K562 (cell line): ENCODE results near the gene TRIM25. TPM values are rescaled to one million over a fixed set of nuclear protein-coding genes. Genes with fewer than 3 reads are reported as not detected.

ENCODE experiments used
- ATAC-seq: fragments of 200-7000 bp; cut with Tn5 transposase; 3 replicates; pipeline ENCODE4 v1.9.1; 2020; ENCODE audit warnings: moderate library complexity
- BruUV-seq: library from RNA; stranded (reverse); fragments of 400-500 nt; replicated peaks from 2 replicates; lab custom pipeline; 2021; lab: Mats Ljungman, UMichigan
- CTCF ChIA-PET: fragments of 300-600 bp; formaldehyde crosslinking; extraction: SDS; loops from one replicate; lab custom pipeline; 2021; ENCODE audit warnings: low intra/inter-chr PET ratio; lab: Yijun Ruan, JAX
- POLR2A ChIA-PET: fragments of 300-600, 350-650 bp; sonication (Branson Sonifier 250); formaldehyde crosslinking; extraction: SDS; loops from one replicate; lab custom pipeline; 2021; ENCODE audit warnings: antibody characterized with exemption, inconsistent platforms; lab: Yijun Ruan, JAX
- DNase-seq, 4 experiments: peaks; one replicate each; pipeline versions ENCODE4 v3.0.0 to v3.0.0-alpha.2; 2011 to 2018; ENCODE audit warnings: low spot score in 3 of 4, mixed read lengths in 3 of 4; ENCODE audit errors: extremely low read depth in 1 of 4
- FAIRE-seq: peaks from 2 replicates; lab custom pipeline; 2011; peaks lifted over from hg19 to GRCh38; lab: Jason Lieb, UNC
- H2AFZ ChIP-seq: 2 replicates; pipeline ENCODE4 v1.6.0; 2011; ENCODE audit warnings: low read depth, low read length, control low read depth, inconsistent platforms
- H3K27ac ChIP-seq: fragments of 200-600 bp; 3 replicates; pipeline ENCODE4 v1.8.0; 2011; ENCODE audit warnings: low read depth, mild to moderate bottlenecking, control low read depth, inconsistent platforms, low read length, moderate library complexity, mixed read lengths; ENCODE audit errors: extremely low read depth
- H3K27me3 ChIP-seq, 2 experiments: fragments of 300-600 bp in 1 of 2; 2 replicates in 1 of 2; 3 replicates in 1 of 2; pipeline versions ENCODE4 v1.6.0 to v1.8.0; 2011; ENCODE audit warnings: inconsistent platforms in 2 of 2, low read length in 2 of 2, mild to moderate bottlenecking in 1 of 2, mixed read lengths in 1 of 2, moderate library complexity in 1 of 2; ENCODE audit not compliant: control insufficient read depth in 2 of 2, insufficient read depth in 2 of 2
- H3K36me3 ChIP-seq: fragments of 300-600 bp; 3 replicates; pipeline ENCODE4 v1.8.0; 2011; ENCODE audit warnings: mild to moderate bottlenecking, low read length, inconsistent platforms; ENCODE audit not compliant: control insufficient read depth, insufficient read depth
- H3K4me1 ChIP-seq, 2 experiments: fragments of 200-600 bp in 1 of 2; replicated peaks in 1 of 2; 2 replicates in 1 of 2; 3 replicates in 1 of 2; pipeline versions ENCODE4 v1.5.1 to v1.8.0; 2011; ENCODE audit warnings: inconsistent platforms in 2 of 2, low read length in 2 of 2, mild to moderate bottlenecking in 1 of 2, mixed read lengths in 1 of 2, moderate library complexity in 1 of 2; ENCODE audit not compliant: control insufficient read depth in 2 of 2, insufficient read depth in 2 of 2
- H3K4me2 ChIP-seq: 2 replicates; pipeline ENCODE4 v1.6.1; 2011; ENCODE audit warnings: low read length, control low read depth, inconsistent platforms, mixed read lengths; ENCODE audit not compliant: insufficient read depth
- H3K4me3 ChIP-seq: fragments of 200-600 bp; sonication (generic), shearing (Covaris generic); 2 replicates; pipeline ENCODE4 v1.5.1; 2016; ENCODE audit warnings: control low read depth, inconsistent platforms
- H3K79me2 ChIP-seq: fragments of 200-600 bp; 3 replicates; pipeline ENCODE4 v1.8.0; 2011; ENCODE audit warnings: low read length, inconsistent platforms; ENCODE audit not compliant: control insufficient read depth, insufficient read depth
- H3K9ac ChIP-seq, 2 experiments: 2 replicates each; pipeline versions ENCODE4 v1.6.0 to v1.6.1; 2011; ENCODE audit warnings: low read depth in 2 of 2, low read length in 2 of 2, control low read depth in 1 of 2, inconsistent platforms in 1 of 2, mild to moderate bottlenecking in 1 of 2, mixed read lengths in 1 of 2; ENCODE audit not compliant: insufficient read depth in 1 of 2
- H3K9me1 ChIP-seq: one replicate; pipeline ENCODE4 v1.6.0; 2011; ENCODE audit warnings: inconsistent platforms, mild to moderate bottlenecking, low read length, moderate library complexity; ENCODE audit not compliant: control insufficient read depth, insufficient read depth
- H3K9me3 ChIP-seq: replicated peaks from 2 replicates; pipeline ENCODE4 v1.5.1; 2011; ENCODE audit warnings: low read depth, low read length, inconsistent platforms; ENCODE audit not compliant: control insufficient read depth, insufficient read depth
- H4K20me1 ChIP-seq: replicated peaks from 2 replicates; pipeline ENCODE4 v1.6.1; 2011; ENCODE audit warnings: low read length, inconsistent platforms, mixed read lengths; ENCODE audit not compliant: control insufficient read depth, insufficient read depth
- MTA3 ChIP-seq: fragments of 450-650 bp; formaldehyde crosslinking; IDR thresholded peaks from 2 replicates; pipeline ENCODE4 v1.6.1; 2017; ENCODE audit warnings: mild to moderate bottlenecking, borderline replicate concordance
- RHOXF2B ChIP-seq: fragments of 250-450 bp; sonication (Bioruptor Pico); conservative IDR thresholded peaks from 2 replicates; pipeline ENCODE4 v1.5.1; 2021
- SIN3A ChIP-seq, 2 experiments: fragments of 150-350 bp in 1 of 2; IDR thresholded peaks; 2 replicates each; pipeline ENCODE4 v1.6.1; 2011 to 2016; ENCODE audit warnings: borderline replicate concordance in 2 of 2, low read depth in 2 of 2, low read length in 2 of 2, mild to moderate bottlenecking in 2 of 2, moderate library complexity in 2 of 2; ENCODE audit not compliant: control insufficient read depth in 1 of 2
- ZFP36 ChIP-seq: fragments of 150-350 bp; IDR thresholded peaks from 2 replicates; pipeline ENCODE4 v1.6.1; 2018; ENCODE audit warnings: low read length, low read depth; ENCODE audit not compliant: partially characterized antibody
- in situ Hi-C: fragments of 300-500 bp; cut with MboI; formaldehyde crosslinking; loops from 4 replicates; pipeline ENCODE4 v1.15.0; 2018; ENCODE audit warnings: inconsistent platforms, mixed read lengths
- intact Hi-C: fragments of 100-400 bp; cut with micrococcal nuclease; formaldehyde crosslinking; loops from 2 replicates; pipeline ENCODE4 v1.14.2; 2022
- polyA plus RNA-seq, 8 experiments: library from polyadenylated mRNA; depleted of rRNA in 4 of 8; stranded (reverse) in 5 of 8; unstranded in 3 of 8; fragments of >200 nt; fragmentation: Nextera tagmentation in 2 of 8; fragmentation: Illumina TruSeq in 1 of 8; extraction: Ambion mirVana in 2 of 8; extraction: Trizol in 1 of 8; gene quantifications; 2 replicates each; pipeline versions ENCODE4 v1.2.1 to v1.2.3, GENCODE V29; 2011 to 2014; ENCODE audit warnings: inconsistent platforms in 1 of 8, missing spikeins in 1 of 8
- total RNA-seq, 7 experiments: library from RNA; depleted of rRNA in 6 of 7; stranded (reverse); fragments of >200 nt in 6 of 7; fragmentation: Illumina TruSeq in 2 of 7; extraction: Trizol in 2 of 7; gene quantifications; 2 replicates each; pipeline versions ENCODE4 v1.2.1 to v1.2.3, GENCODE V29; 2011 to 2021; ENCODE audit warnings: low replicate concordance in 1 of 7
- TF ChIP-seq, protein P1 (sequence below): fragments of 250-450 bp; sonication (Bioruptor Pico); IDR thresholded peaks from 2 replicates; pipeline ENCODE4 v1.4.0; 2020; ENCODE audit warnings: mild to moderate bottlenecking, moderate library complexity, borderline replicate concordance

Gene TRIM25
- total and polyA plus RNA-seq, 9 of the 15 experiments (the other 6 are each of a cell fraction or from before 2014, with no cell fraction given) = 5.9 to 49.5 (median 24.5) TPM

DNA sequence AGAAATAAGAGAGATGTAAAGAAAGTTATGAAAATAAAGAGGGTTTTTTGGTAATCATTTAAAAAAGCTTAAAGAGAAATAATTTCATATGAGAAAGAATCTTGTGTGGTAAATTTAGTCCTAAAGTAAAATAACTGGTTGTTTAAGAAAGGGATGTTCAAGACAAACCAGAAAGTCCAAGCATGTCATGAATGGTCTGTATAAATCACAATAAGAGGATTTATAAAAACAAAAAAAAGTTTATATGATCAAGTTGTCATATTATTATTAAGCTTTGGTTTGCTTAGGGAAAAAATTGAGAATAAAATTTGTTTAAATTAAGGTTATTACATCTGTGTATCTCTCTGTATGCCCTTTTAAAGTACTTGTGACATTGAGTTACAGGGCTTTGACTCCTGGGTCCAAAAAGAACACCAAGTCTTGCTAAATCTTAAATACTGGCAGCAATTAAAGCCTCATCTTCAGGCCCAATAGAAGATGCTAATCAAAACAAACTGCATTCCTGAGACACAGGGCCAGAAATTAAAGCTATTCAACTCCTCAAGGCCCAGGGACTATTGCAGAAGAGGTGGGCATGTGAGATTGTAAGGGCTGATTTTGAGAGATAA, 15.6 kb upstream of the TRIM25 start:
- Histone ChIP-seq H4K20me1 (no peaks in the 10 kb centered on the region), H3K4me3 (no peak overlapping the region), H3K9me1 (no peaks in the 10 kb centered on the region), H3K36me3 (peaks cover 7% of the 10 kb centered on the region; the same call in 2 of the 3 replicates), H3K27ac (no peak overlapping the region), H3K4me1 (no peaks in the 10 kb centered on the region; a peak in 1 of 5 replicates), H3K79me2 (no peaks in the 10 kb centered on the region), H3K9me3 (no peaks in the 10 kb centered on the region), H3K9ac (no peak overlapping the region), H3K4me2 (no peak overlapping the region), H3K27me3 (no peaks in the 10 kb centered on the region), H2AFZ (no peak overlapping the region)
- intact Hi-C loops = no loop called here
- POLR2A ChIA-PET = interaction anchor here (0.8 to 1.0 kb wide), 2 partner anchors 7 to 10 kb away, joined by 3 read pairs; no protein-coding TSS in a partner anchor
- no TSS peak for BruUV-seq
- DNase-seq (no peak), FAIRE-seq (no peak), ATAC-seq (no peak)
- in situ Hi-C loops = no loop called here
- CTCF ChIA-PET = no interaction called here
- TF ChIP-seq SIN3A (IDR thresholded peaks at IDR 0.05; ENCODE audit: borderline replicate concordance in 2 of 2, control insufficient read depth in 1 of 2, low read depth in 2 of 2, low read length in 2 of 2) = no peak
- TF ChIP-seq, protein P1, sequence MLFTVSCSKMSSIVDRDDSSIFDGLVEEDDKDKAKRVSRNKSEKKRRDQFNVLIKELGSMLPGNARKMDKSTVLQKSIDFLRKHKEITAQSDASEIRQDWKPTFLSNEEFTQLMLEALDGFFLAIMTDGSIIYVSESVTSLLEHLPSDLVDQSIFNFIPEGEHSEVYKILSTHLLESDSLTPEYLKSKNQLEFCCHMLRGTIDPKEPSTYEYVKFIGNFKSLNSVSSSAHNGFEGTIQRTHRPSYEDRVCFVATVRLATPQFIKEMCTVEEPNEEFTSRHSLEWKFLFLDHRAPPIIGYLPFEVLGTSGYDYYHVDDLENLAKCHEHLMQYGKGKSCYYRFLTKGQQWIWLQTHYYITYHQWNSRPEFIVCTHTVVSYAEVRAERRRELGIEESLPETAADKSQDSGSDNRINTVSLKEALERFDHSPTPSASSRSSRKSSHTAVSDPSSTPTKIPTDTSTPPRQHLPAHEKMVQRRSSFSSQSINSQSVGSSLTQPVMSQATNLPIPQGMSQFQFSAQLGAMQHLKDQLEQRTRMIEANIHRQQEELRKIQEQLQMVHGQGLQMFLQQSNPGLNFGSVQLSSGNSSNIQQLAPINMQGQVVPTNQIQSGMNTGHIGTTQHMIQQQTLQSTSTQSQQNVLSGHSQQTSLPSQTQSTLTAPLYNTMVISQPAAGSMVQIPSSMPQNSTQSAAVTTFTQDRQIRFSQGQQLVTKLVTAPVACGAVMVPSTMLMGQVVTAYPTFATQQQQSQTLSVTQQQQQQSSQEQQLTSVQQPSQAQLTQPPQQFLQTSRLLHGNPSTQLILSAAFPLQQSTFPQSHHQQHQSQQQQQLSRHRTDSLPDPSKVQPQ = no peak
- peak; percentile 80 for TF ChIP-seq ZFP36
- no peak for TF ChIP-seq RHOXF2B
- no peak for TF ChIP-seq MTA3
